HEK293 (cell line): ENCODE measurements around the gene CCDC27.

Experiments used
- CTCF ChIA-PET: fragments of 350-600 bp; formaldehyde crosslinking; extraction: SDS; loops from one replicate; lab custom pipeline; 2021; ENCODE audit warnings: antibody characterized with exemption; lab: Yijun Ruan, JAX
- POLR2A ChIA-PET: fragments of 300-600 bp; formaldehyde crosslinking; extraction: SDS; loops from one replicate; lab custom pipeline; 2020; ENCODE audit warnings: antibody characterized with exemption, inconsistent platforms; lab: Yijun Ruan, JAX
- H3K27ac ChIP-seq: fragments of 200-500 bp; sonication (Bioruptor generic); 2 replicates; pipeline ENCODE4 v1.5.1; 2014; ENCODE audit warnings: low read depth, low read length, control low read depth, inconsistent platforms; ENCODE audit errors: extremely low read depth
- H3K36me3 ChIP-seq, 2 experiments: fragments of 200-500 bp in 1 of 2; sonication (Bioruptor generic) in 1 of 2; 1 replicate in 1 of 2; 2 replicates in 1 of 2; pipeline ENCODE4 v1.5.1; 2014 to 2017; ENCODE audit warnings: inconsistent platforms in 2 of 2, low read length in 2 of 2; ENCODE audit not compliant: control insufficient read depth in 2 of 2, insufficient read depth in 1 of 2
- H3K4me1 ChIP-seq: fragments of 200-500 bp; sonication (Bioruptor generic); 2 replicates; pipeline ENCODE4 v1.5.1; 2014; ENCODE audit warnings: mild to moderate bottlenecking, low read length, inconsistent platforms; ENCODE audit not compliant: control insufficient read depth, insufficient read depth
- H3K4me3 ChIP-seq: 2 replicates; pipeline ENCODE4 v1.5.1; 2011; ENCODE audit warnings: low read depth, mild to moderate bottlenecking, control low read depth, low read length, moderate library complexity
- H3K9me3 ChIP-seq: fragments of 200-500 bp; sonication (Bioruptor generic); 2 replicates; pipeline ENCODE4 v1.5.1; 2014; ENCODE audit warnings: low read depth, low read length, inconsistent platforms; ENCODE audit not compliant: control insufficient read depth, insufficient read depth
- GLIS2 ChIP-seq: fragments of 450-650 bp; formaldehyde crosslinking; IDR thresholded peaks from 2 replicates; pipeline ENCODE4 v1.5.1; 2016; ENCODE audit warnings: missing biosample characterization, missing genetic modification characterization
- SP3 ChIP-seq: fragments of 450-650 bp; formaldehyde crosslinking; IDR thresholded peaks from 2 replicates; pipeline ENCODE4 v1.5.1; 2016; ENCODE audit warnings: missing biosample characterization, missing genetic modification characterization
- ZBTB21 ChIP-seq: fragments of 450-650 bp; formaldehyde crosslinking; IDR thresholded peaks from 2 replicates; pipeline ENCODE4 v1.5.1; 2017; ENCODE audit warnings: missing biosample characterization, missing genetic modification characterization
- ZIC2 ChIP-seq: fragments of 450-650 bp; formaldehyde crosslinking; IDR thresholded peaks from 2 replicates; pipeline ENCODE4 v1.5.1; 2016; ENCODE audit warnings: missing biosample characterization, missing genetic modification characterization
- ZNF132 ChIP-seq: fragments of 450-650 bp; formaldehyde crosslinking; IDR thresholded peaks from 2 replicates; pipeline ENCODE4 v1.5.1; 2017; ENCODE audit warnings: missing biosample characterization, missing genetic modification characterization, borderline replicate concordance
- ZNF146 ChIP-seq: fragments of 450-650 bp; formaldehyde crosslinking; IDR thresholded peaks from 2 replicates; pipeline ENCODE4 v1.5.1; 2016; ENCODE audit warnings: missing biosample characterization, missing genetic modification characterization
- ZNF169 ChIP-seq: fragments of 450-650 bp; formaldehyde crosslinking; IDR thresholded peaks from 2 replicates; pipeline ENCODE4 v1.5.1; 2016; ENCODE audit warnings: missing biosample characterization, missing genetic modification characterization
- ZNF211 ChIP-seq: fragments of 450-650 bp; formaldehyde crosslinking; IDR thresholded peaks from 2 replicates; pipeline ENCODE4 v1.5.1; 2016; ENCODE audit warnings: low read depth, missing biosample characterization, missing genetic modification characterization
- ZNF24 ChIP-seq: fragments of 450-650 bp; formaldehyde crosslinking; IDR thresholded peaks from 2 replicates; pipeline ENCODE4 v1.5.1; 2016; ENCODE audit warnings: missing biosample characterization, missing genetic modification characterization
- ZNF426 ChIP-seq: fragments of 450-650 bp; formaldehyde crosslinking; IDR thresholded peaks from 2 replicates; pipeline ENCODE4 v1.5.1; 2017; ENCODE audit warnings: missing biosample characterization, missing genetic modification characterization, mild to moderate bottlenecking, inconsistent platforms, moderate library complexity
- ZNF548 ChIP-seq: fragments of 450-650 bp; formaldehyde crosslinking; IDR thresholded peaks from 2 replicates; pipeline ENCODE4 v1.5.1; 2016; ENCODE audit warnings: missing biosample characterization, missing genetic modification characterization
- ZNF549 ChIP-seq: fragments of 450-650 bp; IDR thresholded peaks from 2 replicates; pipeline ENCODE4 v1.5.1; 2018; ENCODE audit warnings: missing biosample characterization, missing genetic modification characterization, mild to moderate bottlenecking, inconsistent platforms, moderate library complexity
- ZNF600 ChIP-seq: fragments of 450-650 bp; formaldehyde crosslinking; IDR thresholded peaks from 2 replicates; pipeline ENCODE4 v1.5.1; 2016; ENCODE audit warnings: missing biosample characterization, missing genetic modification characterization
- ZNF747 ChIP-seq: fragments of 450-650 bp; formaldehyde crosslinking; IDR thresholded peaks from 2 replicates; pipeline ENCODE4 v1.5.1; 2016; ENCODE audit warnings: missing biosample characterization, missing genetic modification characterization
- ZNF76 ChIP-seq: fragments of 450-650 bp; formaldehyde crosslinking; IDR thresholded peaks from 2 replicates; pipeline ENCODE4; 2016; ENCODE audit warnings: low read depth, missing biosample characterization, missing genetic modification characterization, borderline replicate concordance
- ZNF792 ChIP-seq: fragments of 450-650 bp; formaldehyde crosslinking; IDR thresholded peaks from 2 replicates; pipeline ENCODE4 v1.5.1; 2016; ENCODE audit warnings: missing biosample characterization, missing genetic modification characterization
- TF ChIP-seq, protein P1 (sequence below): fragments of 450-650 bp; IDR thresholded peaks from 2 replicates; pipeline ENCODE4 v1.5.1; 2018; ENCODE audit warnings: missing biosample characterization, missing genetic modification characterization
- TF ChIP-seq, protein P2 (sequence below): fragments of 450-650 bp; IDR thresholded peaks from 2 replicates; pipeline ENCODE4 v1.5.1; 2018; ENCODE audit warnings: missing biosample characterization, mild to moderate bottlenecking, missing genetic modification characterization
- TF ChIP-seq, protein P3 (sequence below): fragments of 450-650 bp; formaldehyde crosslinking; IDR thresholded peaks from 2 replicates; pipeline ENCODE4 v1.5.1; 2016; ENCODE audit warnings: missing biosample characterization, missing genetic modification characterization
- TF ChIP-seq, protein P4 (sequence below): fragments of 450-650 bp; formaldehyde crosslinking; IDR thresholded peaks from 2 replicates; pipeline ENCODE4 v1.5.1; 2016; ENCODE audit warnings: missing biosample characterization, missing genetic modification characterization, borderline replicate concordance

The CCDC27 gene

DNA sequence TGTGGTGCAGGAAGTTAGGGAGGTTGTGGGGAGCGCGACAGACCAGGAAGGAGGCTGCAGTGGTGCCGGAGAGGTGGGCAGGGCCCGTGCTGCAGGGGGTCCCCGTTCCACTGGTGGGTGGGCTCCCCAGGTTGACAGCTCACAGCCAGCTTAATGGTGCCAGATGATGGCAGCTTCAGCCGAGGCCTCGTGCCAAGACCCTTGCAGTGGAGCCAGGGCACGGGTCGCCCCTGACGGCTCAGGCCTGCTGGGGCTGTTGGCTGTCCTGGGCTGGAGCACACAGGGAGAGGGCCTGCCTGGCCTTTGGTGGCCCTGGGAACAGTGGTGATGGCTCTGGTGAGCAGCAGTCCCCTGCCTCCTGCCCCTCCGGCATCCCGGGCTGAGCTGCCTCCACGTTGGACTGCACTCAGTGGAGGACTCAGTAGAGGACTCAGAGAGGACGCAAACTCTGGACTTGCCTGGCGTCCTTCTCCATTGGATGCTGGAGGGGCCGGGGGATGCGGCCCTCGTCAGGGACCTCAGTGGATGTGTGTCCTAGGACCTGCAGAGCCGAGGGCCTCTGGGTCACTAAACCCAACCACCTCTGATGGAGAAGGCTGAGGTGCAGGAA, 46.8 kb upstream of the CCDC27 start:
- Histone ChIP-seq H3K4me3 (no peak overlapping the region), H3K27ac (no peak overlapping the region), H3K9me3 (no peaks in the 10 kb centered on the region), H3K36me3 (peaks cover 0 to 30% of the 10 kb centered on the region in 2 experiments; a peak in 1 of 3 replicates), H3K4me1 (0 out of 2 replicates have a peak, but pooled peaks cover 2% of the 10 kb centered on the region)
- TF ChIP-seq SP3 (tag by site-specific recombination) (no peak), ZNF549 (tag by site-specific recombination) (no peak), ZNF426 (no peak), ZNF600 (peak; percentile 32; the same call in 1 of the 2 replicates), ZNF211 (tag by site-specific recombination) (no peak), ZNF169 (tag by site-specific recombination) (no peak), ZNF132 (tag by site-specific recombination) (no peak), ZNF24 (tag by site-specific recombination) (no peak), GLIS2 (tag by site-specific recombination) (0 out of 2 replicates have a peak, but pooled peaks have one; percentile 26), ZIC2 (peak; percentile 60), ZNF792 (no peak)
- TF ChIP-seq, protein P1, sequence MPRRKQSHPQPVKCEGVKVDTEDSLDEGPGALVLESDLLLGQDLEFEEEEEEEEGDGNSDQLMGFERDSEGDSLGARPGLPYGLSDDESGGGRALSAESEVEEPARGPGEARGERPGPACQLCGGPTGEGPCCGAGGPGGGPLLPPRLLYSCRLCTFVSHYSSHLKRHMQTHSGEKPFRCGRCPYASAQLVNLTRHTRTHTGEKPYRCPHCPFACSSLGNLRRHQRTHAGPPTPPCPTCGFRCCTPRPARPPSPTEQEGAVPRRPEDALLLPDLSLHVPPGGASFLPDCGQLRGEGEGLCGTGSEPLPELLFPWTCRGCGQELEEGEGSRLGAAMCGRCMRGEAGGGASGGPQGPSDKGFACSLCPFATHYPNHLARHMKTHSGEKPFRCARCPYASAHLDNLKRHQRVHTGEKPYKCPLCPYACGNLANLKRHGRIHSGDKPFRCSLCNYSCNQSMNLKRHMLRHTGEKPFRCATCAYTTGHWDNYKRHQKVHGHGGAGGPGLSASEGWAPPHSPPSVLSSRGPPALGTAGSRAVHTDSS = no peak
- TF ChIP-seq, protein P2, sequence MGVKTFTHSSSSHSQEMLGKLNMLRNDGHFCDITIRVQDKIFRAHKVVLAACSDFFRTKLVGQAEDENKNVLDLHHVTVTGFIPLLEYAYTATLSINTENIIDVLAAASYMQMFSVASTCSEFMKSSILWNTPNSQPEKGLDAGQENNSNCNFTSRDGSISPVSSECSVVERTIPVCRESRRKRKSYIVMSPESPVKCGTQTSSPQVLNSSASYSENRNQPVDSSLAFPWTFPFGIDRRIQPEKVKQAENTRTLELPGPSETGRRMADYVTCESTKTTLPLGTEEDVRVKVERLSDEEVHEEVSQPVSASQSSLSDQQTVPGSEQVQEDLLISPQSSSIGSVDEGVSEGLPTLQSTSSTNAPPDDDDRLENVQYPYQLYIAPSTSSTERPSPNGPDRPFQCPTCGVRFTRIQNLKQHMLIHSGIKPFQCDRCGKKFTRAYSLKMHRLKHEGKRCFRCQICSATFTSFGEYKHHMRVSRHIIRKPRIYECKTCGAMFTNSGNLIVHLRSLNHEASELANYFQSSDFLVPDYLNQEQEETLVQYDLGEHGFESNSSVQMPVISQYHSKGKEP (tag by site-specific recombination) = no peak
- ChIA-PET POLR2A (no interaction called here), CTCF (no interaction called here)

DNA sequence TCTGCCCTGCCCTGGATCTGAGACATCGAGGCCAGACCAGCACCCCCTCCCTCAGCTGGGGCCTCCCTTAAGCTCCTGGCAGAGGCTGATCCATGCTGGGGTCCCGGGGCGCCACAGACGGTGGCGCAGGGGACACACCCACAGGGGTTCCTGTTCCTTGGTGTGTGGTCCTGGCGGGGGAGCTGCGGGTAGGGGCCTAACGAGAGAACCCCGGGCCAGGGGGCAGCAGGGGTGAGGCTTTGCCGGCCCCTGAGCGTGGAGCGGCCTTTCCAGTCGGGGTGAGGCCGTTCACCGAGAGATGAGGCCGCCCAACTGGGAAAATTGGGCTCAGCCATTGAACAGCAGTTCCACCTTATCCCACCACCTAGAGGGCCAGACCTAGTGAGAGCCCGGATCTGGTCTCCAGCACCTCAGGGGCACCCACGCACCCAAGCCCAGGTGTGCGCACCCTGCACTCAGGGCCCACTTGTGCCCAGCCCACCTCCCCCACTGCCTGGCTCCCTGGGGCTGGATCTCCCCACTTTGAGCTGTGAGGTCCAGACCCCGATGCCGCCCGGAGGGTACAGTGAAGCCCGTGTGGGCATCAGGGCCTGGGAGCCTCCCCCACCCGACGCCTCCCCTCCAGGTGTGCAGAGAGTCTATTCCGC, 45.5 kb upstream of the CCDC27 start:
- no peak for TF ChIP-seq ZBTB21 (tag by site-specific recombination)
- TF ChIP-seq ZIC2 = 0 out of 2 replicates have a peak, but pooled peaks have one; percentile 22
- TF ChIP-seq GLIS2 (tag by site-specific recombination) = peak; percentile 27; the same call in 1 of the 2 replicates
- Histone ChIP-seq H3K27ac (no peak overlapping the region), H3K36me3 (peaks cover 0 to 37% of the 10 kb centered on the region in 2 experiments; a peak in 1 of 3 replicates), H3K4me3 (no peak overlapping the region), H3K4me1 (0 out of 2 replicates have a peak, but pooled peaks cover 2% of the 10 kb centered on the region), H3K9me3 (no peaks in the 10 kb centered on the region)
- ChIA-PET CTCF (no interaction called here), POLR2A (no interaction called here)

DNA sequence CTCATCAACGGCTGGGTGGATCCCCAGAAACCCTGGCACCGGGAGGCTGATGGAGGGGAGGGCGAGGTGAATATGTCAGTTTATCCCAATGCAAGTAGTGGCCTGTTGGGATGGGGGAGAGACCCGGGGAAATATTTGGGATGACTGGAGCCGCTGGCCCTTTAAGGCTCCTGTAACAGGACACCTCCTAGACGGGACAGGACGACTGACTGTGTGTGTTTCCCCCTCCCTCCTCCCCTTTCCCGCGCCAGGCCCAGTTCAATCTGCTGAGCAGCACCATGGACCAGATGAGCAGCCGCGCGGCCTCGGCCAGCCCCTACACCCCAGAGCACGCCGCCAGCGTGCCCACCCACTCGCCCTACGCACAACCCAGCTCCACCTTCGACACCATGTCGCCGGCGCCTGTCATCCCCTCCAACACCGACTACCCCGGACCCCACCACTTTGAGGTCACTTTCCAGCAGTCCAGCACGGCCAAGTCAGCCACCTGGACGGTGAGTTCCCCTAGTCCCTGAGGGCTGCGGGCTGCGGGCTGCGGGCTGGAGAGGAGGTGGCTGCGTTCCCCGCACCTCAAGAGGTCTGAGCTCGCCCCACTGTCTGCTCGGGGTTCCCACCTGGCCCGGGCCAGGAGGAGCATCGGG, 44.8 kb upstream of the CCDC27 start:
- H3K27ac ChIP-seq = no peak overlapping the region

More for the DNA sequence above, 44.8 kb upstream of the CCDC27 start:
- Histone ChIP-seq H3K9me3 (no peaks in the 10 kb centered on the region), H3K36me3 (peaks cover 0 to 37% of the 10 kb centered on the region in 2 experiments; a peak in 1 of 3 replicates), H3K4me1 (0 out of 2 replicates have a peak, but pooled peaks cover 2% of the 10 kb centered on the region), H3K4me3 (no peak overlapping the region)
- CTCF ChIA-PET = no interaction called here
- TF ChIP-seq ZNF548 (tag by site-specific recombination) = no peak
- TF ChIP-seq, protein P3, sequence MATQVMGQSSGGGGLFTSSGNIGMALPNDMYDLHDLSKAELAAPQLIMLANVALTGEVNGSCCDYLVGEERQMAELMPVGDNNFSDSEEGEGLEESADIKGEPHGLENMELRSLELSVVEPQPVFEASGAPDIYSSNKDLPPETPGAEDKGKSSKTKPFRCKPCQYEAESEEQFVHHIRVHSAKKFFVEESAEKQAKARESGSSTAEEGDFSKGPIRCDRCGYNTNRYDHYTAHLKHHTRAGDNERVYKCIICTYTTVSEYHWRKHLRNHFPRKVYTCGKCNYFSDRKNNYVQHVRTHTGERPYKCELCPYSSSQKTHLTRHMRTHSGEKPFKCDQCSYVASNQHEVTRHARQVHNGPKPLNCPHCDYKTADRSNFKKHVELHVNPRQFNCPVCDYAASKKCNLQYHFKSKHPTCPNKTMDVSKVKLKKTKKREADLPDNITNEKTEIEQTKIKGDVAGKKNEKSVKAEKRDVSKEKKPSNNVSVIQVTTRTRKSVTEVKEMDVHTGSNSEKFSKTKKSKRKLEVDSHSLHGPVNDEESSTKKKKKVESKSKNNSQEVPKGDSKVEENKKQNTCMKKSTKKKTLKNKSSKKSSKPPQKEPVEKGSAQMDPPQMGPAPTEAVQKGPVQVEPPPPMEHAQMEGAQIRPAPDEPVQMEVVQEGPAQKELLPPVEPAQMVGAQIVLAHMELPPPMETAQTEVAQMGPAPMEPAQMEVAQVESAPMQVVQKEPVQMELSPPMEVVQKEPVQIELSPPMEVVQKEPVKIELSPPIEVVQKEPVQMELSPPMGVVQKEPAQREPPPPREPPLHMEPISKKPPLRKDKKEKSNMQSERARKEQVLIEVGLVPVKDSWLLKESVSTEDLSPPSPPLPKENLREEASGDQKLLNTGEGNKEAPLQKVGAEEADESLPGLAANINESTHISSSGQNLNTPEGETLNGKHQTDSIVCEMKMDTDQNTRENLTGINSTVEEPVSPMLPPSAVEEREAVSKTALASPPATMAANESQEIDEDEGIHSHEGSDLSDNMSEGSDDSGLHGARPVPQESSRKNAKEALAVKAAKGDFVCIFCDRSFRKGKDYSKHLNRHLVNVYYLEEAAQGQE (tag by site-specific recombination) = no peak
- no peak for TF ChIP-seq ZNF146 (tag by site-specific recombination)
- TF ChIP-seq ZNF76 (tag by site-specific recombination) = no peak
- TF ChIP-seq ZNF747 (tag by site-specific recombination) = no peak
- TF ChIP-seq, protein P4, sequence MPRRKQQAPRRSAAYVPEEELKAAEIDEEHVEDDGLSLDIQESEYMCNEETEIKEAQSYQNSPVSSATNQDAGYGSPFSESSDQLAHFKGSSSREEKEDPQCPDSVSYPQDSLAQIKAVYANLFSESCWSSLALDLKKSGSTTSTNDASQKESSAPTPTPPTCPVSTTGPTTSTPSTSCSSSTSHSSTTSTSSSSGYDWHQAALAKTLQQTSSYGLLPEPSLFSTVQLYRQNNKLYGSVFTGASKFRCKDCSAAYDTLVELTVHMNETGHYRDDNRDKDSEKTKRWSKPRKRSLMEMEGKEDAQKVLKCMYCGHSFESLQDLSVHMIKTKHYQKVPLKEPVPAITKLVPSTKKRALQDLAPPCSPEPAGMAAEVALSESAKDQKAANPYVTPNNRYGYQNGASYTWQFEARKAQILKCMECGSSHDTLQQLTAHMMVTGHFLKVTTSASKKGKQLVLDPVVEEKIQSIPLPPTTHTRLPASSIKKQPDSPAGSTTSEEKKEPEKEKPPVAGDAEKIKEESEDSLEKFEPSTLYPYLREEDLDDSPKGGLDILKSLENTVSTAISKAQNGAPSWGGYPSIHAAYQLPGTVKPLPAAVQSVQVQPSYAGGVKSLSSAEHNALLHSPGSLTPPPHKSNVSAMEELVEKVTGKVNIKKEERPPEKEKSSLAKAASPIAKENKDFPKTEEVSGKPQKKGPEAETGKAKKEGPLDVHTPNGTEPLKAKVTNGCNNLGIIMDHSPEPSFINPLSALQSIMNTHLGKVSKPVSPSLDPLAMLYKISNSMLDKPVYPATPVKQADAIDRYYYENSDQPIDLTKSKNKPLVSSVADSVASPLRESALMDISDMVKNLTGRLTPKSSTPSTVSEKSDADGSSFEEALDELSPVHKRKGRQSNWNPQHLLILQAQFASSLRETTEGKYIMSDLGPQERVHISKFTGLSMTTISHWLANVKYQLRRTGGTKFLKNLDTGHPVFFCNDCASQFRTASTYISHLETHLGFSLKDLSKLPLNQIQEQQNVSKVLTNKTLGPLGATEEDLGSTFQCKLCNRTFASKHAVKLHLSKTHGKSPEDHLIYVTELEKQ (tag by site-specific recombination) = no peak
- POLR2A ChIA-PET = no interaction called here
